Activated naive CD8-positive, alpha-beta T cell treated with anti-CD3 and anti-CD28 coated beads, Interleukin-2, amount 10 ng/mL, durations not matched to agents 7 days and 5 days (primary cell): ENCODE data around the gene COL2A1. TPM values are rescaled to one million over a fixed set of nuclear protein-coding genes. Genes with fewer than 3 reads are reported as not detected.

Experiments
- ATAC-seq: fragments of 150-1000 bp; cut with Tn5 transposase; one replicate; pipeline ENCODE4 v1.10.0; 2021; ENCODE audit warnings: low read depth, moderate library complexity
- POLR2A ChIA-PET: fragments of 350-600 bp; sonication (Branson Sonifier 250); formaldehyde crosslinking; loops from one replicate; lab custom pipeline; 2021; ENCODE audit warnings: antibody characterized with exemption; lab: Charles Lee
- DNase-seq: peaks from one replicate; pipeline ENCODE4 v3.0.0; 2021
- H3K27ac Mint-ChIP-seq: one replicate; pipeline ENCODE4 v1.8.0; 2022; ENCODE audit warnings: mild to moderate bottlenecking, mixed read lengths
- H3K27me3 Mint-ChIP-seq: one replicate; pipeline ENCODE4 v1.8.0; 2022; ENCODE audit warnings: mild to moderate bottlenecking, moderate library complexity, mixed read lengths
- H3K36me3 Mint-ChIP-seq: one replicate; pipeline ENCODE4 v1.8.0; 2021; ENCODE audit warnings: mild to moderate bottlenecking, mixed read lengths
- H3K4me1 Mint-ChIP-seq: one replicate; pipeline ENCODE4 v1.8.0; 2021; ENCODE audit warnings: mixed read lengths
- H3K4me3 Mint-ChIP-seq: one replicate; pipeline ENCODE4 v1.8.0; 2022; ENCODE audit warnings: mild to moderate bottlenecking, moderate library complexity, mixed read lengths
- H3K9me3 Mint-ChIP-seq: one replicate; pipeline ENCODE4 v1.8.0; 2021; ENCODE audit warnings: mixed read lengths
- total RNA-seq, 2 experiments: library from RNA; stranded (reverse); gene quantifications; one replicate each; pipeline ENCODE4 v1.2.3, GENCODE V29; 2021

The COL2A1 gene
- total RNA-seq, 2 experiments from 2014 or later = not detected

- Mint-ChIP-seq H3K4me1 (peaks cover 5% of the 10 kb centered on the region), H3K36me3 (no peaks in the 10 kb centered on the region), H3K27me3 (peaks cover 3% of the 10 kb centered on the region), H3K27ac (no peak overlapping the region), H3K4me3 (no peak overlapping the region), H3K9me3 (no peaks in the 10 kb centered on the region)
- ATAC-seq (no peak), DNase-seq (no peak)
- POLR2A ChIA-PET = no interaction called here
Measured at GRCh38 chr12:48037267-48037915, 33.1 kb upstream of the COL2A1 start.

GRCh38 chr12:48036818-48037217 is 32.5 kb upstream of the COL2A1 start:
- DNase-seq (no peak), ATAC-seq (no peak)
- peaks cover 3% of the 10 kb centered on the region for H3K27me3 Mint-ChIP-seq
- H3K9me3 Mint-ChIP-seq = no peaks in the 10 kb centered on the region
- no peaks in the 10 kb centered on the region for H3K36me3 Mint-ChIP-seq
- POLR2A ChIA-PET = no interaction called here
- peaks cover 5% of the 10 kb centered on the region for H3K4me1 Mint-ChIP-seq
- no peak overlapping the region for H3K4me3 Mint-ChIP-seq
- no peak overlapping the region for H3K27ac Mint-ChIP-seq

GRCh38 chr12:48034835-48035805 is 30.8 kb upstream of the COL2A1 start:
- Mint-ChIP-seq H3K27me3 (peaks cover 3% of the 10 kb centered on the region), H3K27ac (no peak overlapping the region), H3K36me3 (no peaks in the 10 kb centered on the region), H3K4me3 (no peak overlapping the region), H3K9me3 (no peaks in the 10 kb centered on the region), H3K4me1 (peaks cover 5% of the 10 kb centered on the region)
- POLR2A ChIA-PET = no interaction called here
- DNase-seq = no peak
- no peak for ATAC-seq

- DNase-seq (no peak), ATAC-seq (no peak)
- H3K27ac Mint-ChIP-seq = no peak overlapping the region
- H3K9me3 Mint-ChIP-seq = no peaks in the 10 kb centered on the region
- no peak overlapping the region for H3K4me3 Mint-ChIP-seq
- H3K36me3 Mint-ChIP-seq = no peaks in the 10 kb centered on the region
- POLR2A ChIA-PET = no interaction called here
- H3K4me1 Mint-ChIP-seq = peaks cover 7% of the 10 kb centered on the region
- H3K27me3 Mint-ChIP-seq = peaks cover 11% of the 10 kb centered on the region
Measured at GRCh38 chr12:48033451-48033850, 29.2 kb upstream of the COL2A1 start.

GRCh38 chr12:48032597-48032996 is 28.3 kb upstream of the COL2A1 start:
- no peak overlapping the region for H3K4me3 Mint-ChIP-seq
- no peak overlapping the region for H3K27ac Mint-ChIP-seq

GRCh38 chr12:48031135-48031960 is 27.1 kb upstream of the COL2A1 start:
- ATAC-seq (no peak), DNase-seq (no peak)
- Mint-ChIP-seq H3K4me1 (peaks cover 12% of the 10 kb centered on the region), H3K4me3 (no peak overlapping the region), H3K27ac (no peak overlapping the region), H3K27me3 (peaks cover 20% of the 10 kb centered on the region), H3K9me3 (no peaks in the 10 kb centered on the region), H3K36me3 (no peaks in the 10 kb centered on the region)
- POLR2A ChIA-PET = no interaction called here

More at GRCh38 chr12:48032597-48032996, 28.3 kb upstream of the COL2A1 start:
- no peak for ATAC-seq
- Mint-ChIP-seq H3K36me3 (no peaks in the 10 kb centered on the region), H3K9me3 (no peaks in the 10 kb centered on the region), H3K4me1 (peaks cover 3% of the 10 kb centered on the region), H3K27me3 (peaks cover 14% of the 10 kb centered on the region)
- POLR2A ChIA-PET = no interaction called here
- no peak for DNase-seq

- no peak overlapping the region for H3K4me3 Mint-ChIP-seq
Measured at GRCh38 chr12:48030173-48030650, 25.9 kb upstream of the COL2A1 start.

GRCh38 chr12:48029491-48030172 is 25.4 kb upstream of the COL2A1 start:
- Mint-ChIP-seq H3K27ac (no peak overlapping the region), H3K36me3 (no peaks in the 10 kb centered on the region), H3K9me3 (no peaks in the 10 kb centered on the region), H3K27me3 (peaks cover 25% of the 10 kb centered on the region), H3K4me3 (no peak overlapping the region), H3K4me1 (peaks cover 18% of the 10 kb centered on the region)
- no peak for DNase-seq
- POLR2A ChIA-PET = no interaction called here
- ATAC-seq = no peak

More at GRCh38 chr12:48030173-48030650, 25.9 kb upstream of the COL2A1 start:
- H3K9me3 Mint-ChIP-seq = no peaks in the 10 kb centered on the region
- ATAC-seq (peak; percentile 36), DNase-seq (no peak)
- no peaks in the 10 kb centered on the region for H3K36me3 Mint-ChIP-seq
- no peak overlapping the region for H3K27ac Mint-ChIP-seq
- POLR2A ChIA-PET = no interaction called here
- peaks cover 14% of the 10 kb centered on the region for H3K4me1 Mint-ChIP-seq
- peaks cover 21% of the 10 kb centered on the region for H3K27me3 Mint-ChIP-seq

- POLR2A ChIA-PET = no interaction called here
- Mint-ChIP-seq H3K36me3 (no peaks in the 10 kb centered on the region), H3K27me3 (peaks cover 32% of the 10 kb centered on the region), H3K4me1 (peaks cover 23% of the 10 kb centered on the region), H3K27ac (no peak overlapping the region), H3K4me3 (no peak overlapping the region), H3K9me3 (no peaks in the 10 kb centered on the region)
- ATAC-seq = no peak
- DNase-seq = no peak
Measured at GRCh38 chr12:48028541-48029431, 24.5 kb upstream of the COL2A1 start.

- peaks cover 25% of the 10 kb centered on the region for H3K4me1 Mint-ChIP-seq
- H3K36me3 Mint-ChIP-seq = no peaks in the 10 kb centered on the region
- H3K4me3 Mint-ChIP-seq = no peak overlapping the region
- DNase-seq = no peak
- no peak overlapping the region for H3K27ac Mint-ChIP-seq
- peaks cover 36% of the 10 kb centered on the region for H3K27me3 Mint-ChIP-seq
- no peaks in the 10 kb centered on the region for H3K9me3 Mint-ChIP-seq
- POLR2A ChIA-PET = no interaction called here
- ATAC-seq = no peak
Measured at GRCh38 chr12:48027183-48028002, 23.1 kb upstream of the COL2A1 start.

GRCh38 chr12:48026060-48026827 is 22.0 kb upstream of the COL2A1 start:
- Mint-ChIP-seq H3K27ac (no peak overlapping the region), H3K4me3 (no peak overlapping the region), H3K9me3 (no peaks in the 10 kb centered on the region), H3K27me3 (peaks cover 44% of the 10 kb centered on the region), H3K36me3 (no peaks in the 10 kb centered on the region), H3K4me1 (peaks cover 25% of the 10 kb centered on the region)
- no peak for DNase-seq
- no peak for ATAC-seq
- POLR2A ChIA-PET = no interaction called here
